Measurements from ENCODE around the gene CAPN15. TPM values are rescaled to one million over a fixed set of nuclear protein-coding genes. Genes with fewer than 3 reads are reported as not detected.

CAPN15 gene
- total RNA-seq, 1 donor from 2014 or later, result 60.3 TPM

DNA sequence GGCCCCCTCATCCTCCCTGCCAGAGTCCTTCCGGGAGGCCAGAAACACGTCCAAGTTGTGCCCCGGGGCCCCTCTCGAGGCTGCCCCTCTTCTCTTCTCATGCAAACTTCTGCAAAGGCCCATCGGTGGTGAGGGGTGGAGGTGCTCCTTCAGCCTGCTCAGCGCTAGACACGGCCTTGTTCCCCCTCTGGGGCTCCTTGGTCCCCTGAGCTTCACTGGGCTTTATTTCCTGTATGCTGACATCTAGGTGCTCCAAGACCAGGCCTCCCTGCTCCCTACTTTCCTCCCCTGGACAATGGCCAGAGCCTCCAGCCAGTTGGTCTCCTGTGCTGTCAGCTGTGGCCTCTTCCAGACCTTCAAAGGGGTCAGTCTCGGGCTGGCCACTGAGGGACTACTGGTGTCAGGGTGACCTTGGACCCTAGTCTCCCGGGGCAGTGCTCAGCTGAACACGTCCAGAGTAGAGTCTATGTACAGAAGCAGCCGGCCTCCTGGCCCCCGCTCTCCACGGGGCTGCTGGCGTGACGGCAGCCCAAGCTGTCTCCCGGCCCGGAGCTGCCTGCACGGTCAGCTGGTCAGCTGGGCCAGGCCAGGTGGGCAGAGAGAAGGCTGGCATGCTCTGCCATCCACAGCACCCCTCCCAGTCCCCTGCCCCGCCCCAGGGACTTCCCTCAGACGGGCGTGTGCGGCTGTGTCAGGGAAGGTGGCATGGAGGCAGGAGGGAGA lies 30.9 kb downstream of the CAPN15 start:
- Mint-ChIP-seq H3K4me3 (peak overlapping the region; percentile 23), H3K27ac (ENCODE audit: unreplicated experiment) (no peak overlapping the region)
- no peak for DNase-seq (ENCODE audit: low read depth, low spot score)

GRCh38 chr16:559021-559380 lies 31.5 kb downstream of the CAPN15 start:
- Mint-ChIP-seq H3K27ac (ENCODE audit: unreplicated experiment) (no peak overlapping the region), H3K4me3 (no peak overlapping the region), H3K36me3 (ENCODE audit: low read depth) (no peaks in the 10 kb centered on the region), H3K9me3 (no peaks in the 10 kb centered on the region), H3K4me1 (peaks cover 10% of the 10 kb centered on the region), H3K27me3 (ENCODE audit: low read depth) (peaks cover 43% of the 10 kb centered on the region)
- TF ChIP-seq CTCF (conservative IDR thresholded peaks at IDR 0.05), result no peak
- DNase-seq (ENCODE audit: low read depth, low spot score), result no peak

More for the DNA sequence above, 30.9 kb downstream of the CAPN15 start:
- no peaks in the 10 kb centered on the region for H3K36me3 Mint-ChIP-seq (ENCODE audit: low read depth)
- TF ChIP-seq CTCF (conservative IDR thresholded peaks at IDR 0.05), result no peak
- peaks cover 43% of the 10 kb centered on the region for H3K27me3 Mint-ChIP-seq (ENCODE audit: low read depth)
- peaks cover 10% of the 10 kb centered on the region for H3K4me1 Mint-ChIP-seq
- no peaks in the 10 kb centered on the region for H3K9me3 Mint-ChIP-seq

DNA sequence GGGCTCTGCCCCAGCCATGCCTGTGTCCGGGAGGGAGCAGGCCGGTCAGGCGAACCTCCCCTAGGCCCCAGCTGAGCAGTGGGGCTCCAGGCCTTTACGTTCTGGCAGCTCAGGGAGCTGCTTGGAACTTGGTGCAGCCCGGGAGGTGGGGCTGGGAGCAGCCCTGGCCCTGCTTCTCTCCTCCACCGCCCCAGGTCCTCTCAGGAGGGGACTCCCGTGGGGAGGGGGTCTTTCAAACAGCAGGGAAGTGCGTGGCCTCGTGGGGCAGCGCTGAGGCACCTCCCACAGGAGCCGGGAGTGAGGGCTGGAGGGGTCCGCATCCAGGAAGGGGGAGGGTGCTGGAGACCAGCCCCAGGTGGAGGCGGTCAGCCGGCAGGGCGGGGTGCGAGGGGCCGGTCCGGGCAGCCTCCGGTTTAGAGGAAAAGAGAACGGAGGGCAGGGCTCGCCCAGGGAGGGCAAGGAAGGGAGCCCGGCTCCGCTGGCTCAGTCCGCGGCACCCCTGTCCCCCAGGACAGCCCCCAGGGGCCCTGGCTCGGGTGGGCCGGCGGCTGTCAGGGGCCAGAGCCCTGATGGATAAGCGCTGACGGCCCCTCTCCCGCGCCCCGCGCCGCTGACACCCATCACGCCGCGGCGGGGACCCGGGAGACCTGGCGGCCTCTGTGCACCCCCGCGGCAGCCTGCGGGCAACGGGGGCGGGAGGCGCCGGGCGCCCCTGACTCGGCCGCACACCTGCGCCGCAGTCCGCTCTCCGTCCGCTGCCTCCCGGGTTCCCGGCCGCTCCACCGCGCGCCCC lies 32.1 kb downstream of the CAPN15 start:
- H3K27ac Mint-ChIP-seq (ENCODE audit: unreplicated experiment), result no peak overlapping the region
- H3K4me1 Mint-ChIP-seq, result peaks cover 5% of the 10 kb centered on the region
- DNase-seq (ENCODE audit: low read depth, low spot score), result no peak
- peaks cover 43% of the 10 kb centered on the region for H3K27me3 Mint-ChIP-seq (ENCODE audit: low read depth)
- no peaks in the 10 kb centered on the region for H3K36me3 Mint-ChIP-seq (ENCODE audit: low read depth)
- no peak for TF ChIP-seq CTCF (conservative IDR thresholded peaks at IDR 0.05)
- no peaks in the 10 kb centered on the region for H3K9me3 Mint-ChIP-seq
- no peak overlapping the region for H3K4me3 Mint-ChIP-seq

DNA sequence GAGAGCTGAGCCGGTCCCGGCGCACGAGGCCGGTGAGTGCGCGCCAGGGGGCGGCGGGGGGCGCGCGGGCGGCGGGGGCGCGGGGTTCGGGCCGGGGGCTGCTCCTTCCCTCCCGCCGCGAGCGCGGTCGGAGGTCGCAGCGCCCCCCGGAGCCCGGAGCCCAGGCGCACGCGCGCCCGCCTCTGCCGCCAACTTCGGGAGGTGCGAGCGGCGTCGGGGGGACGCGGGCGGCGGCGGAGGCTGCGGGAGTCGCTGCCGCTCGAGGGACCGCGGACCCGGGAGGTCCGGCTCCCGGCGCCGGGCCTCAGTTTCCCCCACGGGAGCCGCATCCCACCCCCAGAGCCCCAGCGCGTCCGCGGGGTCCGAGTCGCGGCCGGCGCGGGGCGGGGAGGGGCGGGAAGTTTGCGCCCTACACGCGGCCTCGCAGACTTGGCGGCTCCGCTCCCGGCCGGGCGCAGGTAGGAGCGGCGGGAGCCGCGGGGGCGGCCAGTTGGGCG lies 32.7 kb downstream of the CAPN15 start, which contains the start of gene PRR35:
PRR35 (plus strand) TSS at position 191 of the 497 bp plus-strand sequence. CDS start 2,901 bp downstream, outside the sequence.
- H3K27ac Mint-ChIP-seq (ENCODE audit: unreplicated experiment), result no peak within 1 kb of the TSS
- no peaks in the 10 kb centered on the region for H3K36me3 Mint-ChIP-seq (ENCODE audit: low read depth)
- H3K27me3 Mint-ChIP-seq (ENCODE audit: low read depth), result peaks cover 43% of the 10 kb centered on the region
- H3K9me3 Mint-ChIP-seq, result no peaks in the 10 kb centered on the region
- no peak for DNase-seq (ENCODE audit: low read depth, low spot score)
- H3K4me1 Mint-ChIP-seq, result peaks cover 4% of the 10 kb centered on the region
- H3K4me3 Mint-ChIP-seq, result no peak within 1 kb of the TSS
- no peak for TF ChIP-seq CTCF (conservative IDR thresholded peaks at IDR 0.05)

GRCh38 chr16:560701-561412 lies 33.3 kb downstream of the CAPN15 start:
- DNase-seq (ENCODE audit: low read depth, low spot score), result no peak
- H3K27ac Mint-ChIP-seq (ENCODE audit: unreplicated experiment), result no peak overlapping the region
- H3K36me3 Mint-ChIP-seq (ENCODE audit: low read depth), result no peaks in the 10 kb centered on the region
- peaks cover 4% of the 10 kb centered on the region for H3K4me1 Mint-ChIP-seq
- TF ChIP-seq CTCF (conservative IDR thresholded peaks at IDR 0.05), result no peak
- H3K4me3 Mint-ChIP-seq, result no peak overlapping the region
- peaks cover 43% of the 10 kb centered on the region for H3K27me3 Mint-ChIP-seq (ENCODE audit: low read depth)
- no peaks in the 10 kb centered on the region for H3K9me3 Mint-ChIP-seq

Measured in neural crest cell (in vitro differentiated cells).